H54 (cell line): ENCODE data around the gene FASN.

Experiments
- DNase-seq: peaks from one replicate; pipeline ENCODE4 v3.0.0; 2011; ENCODE audit warnings: low spot score, mixed read lengths; ENCODE audit not compliant: insufficient read length
- FAIRE-seq: peaks from 3 replicates; lab custom pipeline; 2011; peaks lifted over from hg19 to GRCh38; lab: Jason Lieb, UNC
- POLR2A ChIP-seq: IDR thresholded peaks from 2 replicates; pipeline ENCODE4 v1.6.1; 2011; ENCODE audit warnings: low read depth, mild to moderate bottlenecking, low read length

The FASN gene

DNA sequence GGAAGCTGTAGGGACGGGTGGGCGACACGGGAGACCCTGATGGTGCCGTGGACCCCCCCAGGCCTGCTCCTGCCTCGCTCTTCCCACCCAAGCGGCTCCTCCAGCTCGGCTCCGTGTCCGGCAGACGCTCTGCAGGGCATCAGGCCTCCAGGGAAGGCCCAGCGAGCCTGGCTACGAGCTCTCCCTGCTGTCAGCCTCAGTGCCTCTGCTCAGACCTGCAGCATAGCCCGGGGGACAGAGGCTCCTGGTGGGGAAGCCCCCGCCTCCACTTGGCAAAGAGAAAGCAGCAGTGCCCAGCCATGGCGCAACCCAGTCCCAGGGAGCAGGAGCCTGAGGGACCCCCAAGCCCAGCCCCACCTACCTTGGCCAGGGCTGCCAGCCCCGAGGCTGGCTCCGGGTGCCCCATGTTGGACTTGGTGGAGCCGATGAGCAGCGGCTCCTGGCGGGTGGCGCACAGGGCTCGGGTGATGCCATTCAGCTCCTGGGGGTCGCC is 5.9 kb downstream of the FASN start:
- no peak for TF ChIP-seq POLR2A
- FAIRE-seq: no peak
- DNase-seq: no peak

DNA sequence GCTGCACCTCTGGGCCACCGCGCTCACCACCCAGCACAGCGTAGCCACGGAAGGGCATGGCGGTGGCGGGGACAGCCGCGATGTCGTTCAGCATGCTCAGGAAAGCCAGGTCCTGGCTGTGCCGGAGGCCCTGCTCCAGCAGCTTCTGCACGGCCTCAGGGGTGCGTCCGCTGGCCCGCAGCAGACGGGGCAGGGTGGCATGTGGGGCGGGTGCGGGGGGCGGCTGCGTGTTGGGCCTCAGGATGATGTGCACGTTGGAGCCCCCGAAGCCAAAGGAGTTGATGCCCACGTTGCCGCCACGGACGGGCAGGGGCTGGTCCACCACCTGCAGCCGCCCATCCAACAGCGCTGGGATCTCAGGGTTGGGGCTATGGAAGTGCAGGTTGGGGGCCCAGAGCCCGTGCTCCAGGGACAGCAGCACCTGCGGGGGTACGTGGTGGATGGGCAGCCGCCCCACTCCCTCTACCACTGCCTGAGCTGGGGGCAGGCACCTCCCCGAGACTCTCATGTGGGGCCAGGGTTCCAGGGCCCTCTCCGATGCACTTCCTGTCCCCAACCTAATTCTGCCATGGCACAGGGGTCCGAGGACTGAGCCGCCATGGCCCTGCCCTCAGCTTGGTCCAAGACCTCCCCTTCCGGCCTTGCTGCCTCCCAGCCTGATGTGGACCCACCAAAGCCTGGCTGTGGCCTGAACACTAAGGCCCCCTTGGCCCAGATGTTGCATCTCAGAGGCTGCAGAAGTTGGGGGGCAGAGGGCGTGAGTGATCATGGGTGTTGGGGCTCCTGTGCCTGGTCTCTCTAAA is 6.6 kb downstream of the FASN start:
- TF ChIP-seq POLR2A: no peak
- DNase-seq: no peak
- no peak for FAIRE-seq

DNA sequence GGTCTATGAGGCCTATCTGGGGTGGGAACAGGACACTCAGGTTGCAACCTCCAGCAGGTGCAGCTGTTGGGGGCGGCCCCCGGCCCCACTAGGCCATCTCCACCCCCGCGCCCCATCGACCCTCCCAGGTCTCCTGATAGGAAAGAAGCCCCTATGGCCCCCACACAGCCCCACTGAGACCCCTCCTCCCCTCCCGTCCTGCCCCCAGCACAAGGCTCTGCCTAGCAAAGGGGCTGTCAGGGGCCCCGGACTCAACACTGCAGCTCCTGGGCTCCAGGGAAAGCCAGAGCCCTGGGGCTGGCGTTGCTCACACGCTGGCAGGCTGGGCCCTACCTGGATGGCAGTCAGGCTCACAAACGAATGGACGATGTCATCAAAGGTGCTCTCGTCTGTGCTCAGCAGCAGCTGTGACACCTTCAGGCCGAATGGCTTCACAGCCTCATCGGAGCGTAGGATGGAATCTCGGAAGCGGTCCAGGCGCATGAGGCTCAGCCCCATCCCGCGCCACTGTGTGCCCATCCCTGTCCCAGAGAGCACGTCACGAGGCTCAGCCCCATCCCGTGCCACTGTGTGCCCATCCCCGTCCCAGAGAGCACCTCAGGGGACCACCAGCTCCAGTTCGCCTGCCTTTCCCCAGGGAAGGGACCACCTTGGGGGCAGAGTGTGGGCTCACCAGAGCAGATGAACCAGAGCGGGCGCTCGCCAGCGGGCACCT is 7.3 kb downstream of the FASN start:
- DNase-seq (no peak), FAIRE-seq (no peak)
- TF ChIP-seq POLR2A: no peak

DNA sequence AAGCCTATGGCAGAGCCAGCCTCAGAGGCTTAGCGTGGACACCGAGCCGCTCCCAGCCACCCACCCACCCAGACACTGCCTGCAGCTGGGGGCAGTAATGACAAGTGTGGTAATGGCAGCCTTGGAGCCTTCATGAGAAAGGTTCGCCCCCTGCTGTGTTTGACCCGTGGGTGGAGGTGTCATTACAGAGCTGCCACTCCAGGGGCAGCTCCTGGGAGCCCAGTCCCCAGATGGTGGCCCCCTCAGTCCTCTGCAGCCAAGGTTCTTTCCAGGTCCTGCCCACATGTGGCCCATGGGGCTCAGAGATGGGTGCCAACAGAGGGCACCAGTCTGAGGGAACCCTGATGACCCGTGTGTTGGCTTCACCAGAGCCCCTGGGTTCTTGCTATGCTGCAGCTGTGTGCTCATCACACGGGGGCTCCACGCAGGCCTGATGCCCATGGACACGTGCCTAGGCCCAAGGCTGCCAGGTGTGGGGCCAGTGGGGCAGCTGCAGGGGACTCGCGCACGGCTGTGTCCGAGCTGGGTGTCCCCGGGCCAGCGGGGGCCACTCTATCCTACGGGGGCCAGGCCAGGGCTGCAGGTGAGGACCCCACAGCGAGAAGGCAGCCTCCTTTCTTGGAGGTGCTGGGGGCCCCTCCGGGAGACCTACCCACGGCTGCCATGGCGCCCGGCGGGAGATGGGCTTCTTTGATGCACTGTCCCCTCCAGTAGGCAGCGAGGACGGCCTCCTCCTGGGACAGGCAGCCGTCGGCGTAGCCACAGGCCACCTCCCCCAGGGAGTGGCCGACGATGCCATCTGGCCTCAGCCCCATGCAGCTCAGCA is 8.1 kb downstream of the FASN start:
- no peak for TF ChIP-seq POLR2A
- FAIRE-seq (no peak), DNase-seq (no peak)

DNA sequence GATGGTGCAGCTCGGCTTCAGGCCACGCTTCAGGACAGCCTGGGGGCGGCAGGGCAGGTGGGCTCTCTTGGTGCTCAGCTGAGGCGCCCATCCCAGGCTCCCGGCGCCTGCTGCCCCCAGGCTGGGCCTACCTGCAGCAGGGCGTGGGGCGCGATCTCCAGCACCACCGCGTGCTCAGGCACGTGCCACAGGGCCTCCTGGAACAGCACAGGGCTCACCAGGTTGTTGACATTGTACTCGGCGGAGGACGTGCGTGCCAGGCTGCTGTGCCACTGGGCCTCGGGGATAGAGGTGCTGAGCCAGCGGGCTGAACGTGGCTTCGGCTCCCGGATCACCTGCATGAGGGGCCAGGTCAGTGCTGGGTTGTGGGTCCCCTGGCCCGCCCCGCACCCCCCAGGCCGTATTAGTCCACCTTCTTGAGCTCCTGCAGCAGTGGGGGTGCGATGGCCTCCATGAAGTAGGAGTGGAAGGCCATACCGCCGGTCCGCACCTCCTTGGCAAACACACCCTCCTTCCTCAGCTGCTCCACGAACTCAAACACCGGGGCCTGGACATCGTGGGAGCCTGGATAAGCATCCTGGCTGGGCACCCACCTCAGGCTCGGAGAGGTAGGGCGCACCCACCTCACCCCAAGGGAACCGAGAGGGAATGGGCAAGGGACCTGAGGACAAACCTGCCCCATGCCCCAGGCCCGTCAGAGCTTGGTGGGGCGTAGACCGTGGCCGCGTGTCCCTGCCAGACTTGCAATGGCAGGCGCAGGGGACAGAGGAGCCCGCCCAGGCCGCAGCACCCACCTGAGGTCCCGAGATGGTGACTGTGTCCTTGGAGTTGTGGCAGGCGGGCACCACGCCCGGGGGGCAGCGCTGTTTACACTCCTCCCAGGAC is 9.0 kb downstream of the FASN start:
- no peak for FAIRE-seq
- DNase-seq: no peak
- TF ChIP-seq POLR2A: no peak

DNA sequence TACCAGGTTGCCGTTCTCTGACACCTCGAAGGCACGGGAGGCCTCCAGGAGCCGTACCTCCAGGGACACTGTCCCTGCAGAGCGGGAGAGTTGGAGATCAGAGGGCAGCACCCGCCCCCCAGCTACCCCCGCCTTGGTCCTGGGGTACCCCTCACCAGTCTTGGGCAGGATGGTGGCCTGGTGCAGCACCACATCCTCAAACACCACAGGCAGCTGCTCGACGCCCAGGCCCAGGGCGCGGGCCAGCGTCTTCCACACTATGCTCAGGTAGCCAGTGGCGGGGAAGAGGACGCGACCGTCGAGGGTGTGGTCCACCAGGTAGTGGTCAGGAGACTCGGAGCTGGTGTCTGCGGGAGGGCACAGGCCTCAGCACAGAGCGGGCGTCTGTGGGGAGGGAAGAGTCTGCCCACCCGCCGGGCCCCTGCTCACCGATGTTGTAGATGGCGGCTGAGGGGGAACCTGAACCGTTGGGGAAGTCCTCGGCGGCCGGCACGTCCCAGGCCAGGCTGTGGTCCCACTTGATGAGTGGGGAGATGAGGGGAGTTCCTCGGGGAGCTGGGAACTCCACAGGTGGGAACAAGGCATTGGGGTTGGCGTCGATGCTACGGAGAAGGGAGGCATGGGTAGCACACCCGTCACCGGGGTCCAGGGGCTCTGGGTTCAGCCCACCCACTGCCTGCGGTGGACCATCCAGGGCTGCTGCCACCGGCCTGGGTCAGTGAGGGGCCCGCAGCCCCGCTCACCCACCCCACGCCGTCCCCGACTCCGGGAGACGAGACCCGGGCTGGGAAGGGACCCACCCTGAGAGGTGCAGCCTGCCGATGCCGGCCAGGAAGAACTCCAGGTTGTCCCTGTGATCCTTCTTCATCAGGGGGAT is 9.8 kb downstream of the FASN start:
- no peak for TF ChIP-seq POLR2A
- DNase-seq: no peak
- no peak for FAIRE-seq

DNA sequence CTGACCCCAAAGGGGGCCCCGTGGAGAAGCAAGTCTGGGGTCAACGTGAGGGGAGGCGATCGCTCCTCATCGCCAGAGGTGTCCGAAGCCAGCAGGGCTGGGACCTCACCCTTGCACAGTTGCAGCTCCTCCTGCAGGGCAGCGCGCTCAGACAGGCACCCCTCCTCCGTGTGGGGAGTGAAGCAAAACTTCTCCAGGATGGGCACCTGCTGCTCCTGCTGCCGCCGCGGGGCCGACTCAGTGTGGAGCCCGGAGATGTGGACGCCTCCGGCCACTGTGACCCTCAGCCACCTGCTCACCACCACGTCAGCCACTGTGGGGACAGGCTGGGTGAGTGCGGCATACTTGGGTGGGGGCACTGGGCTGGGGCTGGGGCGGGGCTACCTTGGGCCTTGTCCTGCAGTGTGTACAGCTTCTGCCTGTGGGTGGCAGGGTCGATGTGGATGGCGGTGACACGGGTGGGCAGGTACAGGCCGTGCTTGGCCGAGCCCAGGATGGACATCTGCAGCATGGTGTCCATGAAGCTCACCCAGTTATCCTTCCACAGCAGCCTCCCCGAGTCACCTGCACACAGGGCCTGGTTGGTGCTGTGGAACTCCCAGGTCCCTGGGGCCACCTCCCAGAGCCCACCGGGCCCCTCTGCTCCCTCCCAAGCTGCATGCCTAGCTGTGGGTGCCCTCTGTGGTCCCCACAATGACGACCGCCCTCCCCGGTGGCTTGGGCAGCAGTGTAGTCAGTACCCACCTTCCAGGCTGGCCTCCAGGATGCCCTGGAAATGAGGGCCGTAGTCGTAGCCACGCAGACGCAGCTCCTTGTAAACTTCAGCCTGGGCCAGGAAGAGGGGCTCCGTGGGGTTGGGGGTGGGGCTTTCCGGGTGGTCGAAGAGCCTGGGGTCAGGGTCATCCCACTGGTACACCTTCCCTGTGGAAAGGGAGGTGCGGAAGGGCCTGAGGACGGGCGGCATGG is 10.8 kb downstream of the FASN start:
- no peak for DNase-seq
- no peak for FAIRE-seq
- no peak for TF ChIP-seq POLR2A

DNA sequence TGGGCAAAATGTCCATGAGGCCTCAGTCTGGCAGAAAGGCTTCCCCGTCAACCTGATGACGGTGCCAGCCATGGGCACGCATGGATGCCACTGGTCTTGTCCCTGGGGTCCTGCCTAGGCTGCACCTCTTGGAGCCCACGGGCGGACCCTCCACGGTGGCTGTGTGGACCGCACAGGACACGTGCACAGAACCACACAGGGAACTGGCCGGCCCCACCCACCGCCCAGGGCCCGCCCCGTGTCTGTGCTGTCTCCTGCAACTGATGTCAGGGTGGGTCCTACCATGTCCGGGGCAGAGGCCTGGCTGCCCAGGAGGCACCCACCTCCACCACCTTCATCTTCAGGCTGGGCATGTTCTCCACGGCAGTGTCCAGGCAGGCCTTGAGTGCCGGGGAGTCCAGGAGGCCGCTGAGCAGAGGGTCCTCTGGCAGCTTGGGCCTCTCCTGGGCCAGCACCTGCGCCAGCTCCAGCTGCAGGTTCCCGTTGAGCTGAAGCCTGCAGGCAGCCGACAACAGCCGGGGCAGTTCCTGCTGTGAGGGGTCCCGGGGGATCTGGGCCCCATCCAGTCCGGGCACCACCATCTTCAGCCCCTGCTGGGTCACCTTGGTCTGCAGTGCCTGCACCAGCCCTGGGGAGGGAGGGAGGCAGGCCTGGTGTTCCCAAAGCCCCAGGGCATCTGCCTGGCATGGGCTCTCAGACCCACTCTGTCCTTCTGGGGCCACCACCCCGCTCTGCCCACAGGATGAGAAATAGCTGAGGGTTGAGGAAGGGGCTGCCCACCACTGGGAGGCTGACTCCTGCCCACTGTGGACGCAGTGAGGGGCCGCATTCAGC is 11.9 kb downstream of the FASN start:
- DNase-seq (no peak), FAIRE-seq (no peak)
- no peak for TF ChIP-seq POLR2A

DNA sequence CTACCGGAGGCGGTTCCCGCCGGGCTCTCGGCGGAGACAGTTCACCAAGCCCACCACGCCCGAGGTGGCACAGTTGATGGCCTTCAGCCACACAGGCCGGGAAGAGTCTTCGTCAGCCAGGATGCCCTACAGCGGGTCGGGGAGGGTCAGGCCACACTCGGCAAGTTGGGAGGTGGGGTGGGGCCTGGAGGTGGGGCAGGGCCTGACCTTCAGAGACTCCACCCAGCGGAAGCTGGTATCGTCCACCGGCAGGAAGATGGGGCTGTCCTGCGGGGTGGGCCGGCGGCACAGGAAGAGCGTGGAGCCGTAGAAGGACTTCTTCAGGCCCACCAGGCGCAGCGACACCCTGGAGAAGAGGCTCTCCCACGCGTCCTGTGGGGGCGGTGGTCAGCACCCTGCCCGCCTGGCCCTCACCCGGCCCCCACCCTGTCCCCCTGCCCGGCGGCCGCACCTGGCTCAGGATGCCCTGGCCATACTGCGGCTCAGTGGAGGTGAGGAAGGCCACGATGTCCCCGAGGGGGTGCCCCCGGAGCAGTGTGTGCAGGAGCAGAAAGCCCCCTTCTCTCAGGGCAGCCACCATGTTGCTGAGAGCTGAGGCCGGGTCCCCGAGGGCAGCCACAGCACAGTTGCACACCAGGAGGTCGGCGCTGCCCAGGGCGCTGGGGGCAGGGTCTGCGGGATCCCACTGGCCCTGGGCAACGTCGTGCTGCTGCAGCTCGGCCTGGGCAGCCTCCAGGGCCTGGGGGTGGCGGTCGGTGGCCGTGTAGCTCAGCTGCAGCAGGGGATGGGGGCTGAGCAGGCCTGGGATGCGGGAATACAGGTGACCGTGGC is 12.8 kb downstream of the FASN start:
- FAIRE-seq (no peak), DNase-seq (no peak)
- no peak for TF ChIP-seq POLR2A

DNA sequence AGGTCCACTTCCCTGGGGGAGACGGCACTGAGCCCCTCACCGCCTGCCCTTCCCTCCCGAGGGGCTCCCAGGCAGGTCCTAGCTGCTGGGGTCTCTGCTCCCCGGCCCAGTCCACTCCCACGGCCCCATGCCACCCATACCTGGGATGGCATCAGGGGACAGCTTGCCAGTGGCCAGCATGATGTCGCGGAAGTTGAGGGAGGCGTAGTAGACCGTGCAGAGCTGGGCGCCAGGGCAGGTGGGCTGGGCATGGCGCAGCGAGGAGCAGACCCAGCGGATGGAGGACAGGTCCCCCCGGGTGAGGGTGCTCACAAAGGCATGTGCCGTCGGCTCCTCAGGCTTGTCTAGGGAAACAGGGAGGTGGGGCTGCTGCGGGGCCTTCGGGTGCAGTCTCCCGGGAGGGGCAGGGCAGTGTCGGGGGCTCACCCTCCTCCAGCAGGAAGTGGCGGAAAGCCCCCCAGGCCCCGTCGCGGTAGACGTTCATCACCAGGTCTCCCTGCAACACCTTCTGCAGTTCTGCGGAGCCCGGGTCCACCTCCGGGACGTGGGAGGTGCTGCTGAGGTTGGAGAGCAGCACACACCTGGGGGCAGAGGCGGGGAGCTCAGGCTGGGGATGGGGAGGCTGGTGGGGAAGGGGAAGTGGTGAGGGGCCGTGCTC is 13.5 kb downstream of the FASN start:
- TF ChIP-seq POLR2A: no peak
- DNase-seq (no peak), FAIRE-seq (no peak)
